ENCODE measurements around the gene CAPN6.

DNA sequence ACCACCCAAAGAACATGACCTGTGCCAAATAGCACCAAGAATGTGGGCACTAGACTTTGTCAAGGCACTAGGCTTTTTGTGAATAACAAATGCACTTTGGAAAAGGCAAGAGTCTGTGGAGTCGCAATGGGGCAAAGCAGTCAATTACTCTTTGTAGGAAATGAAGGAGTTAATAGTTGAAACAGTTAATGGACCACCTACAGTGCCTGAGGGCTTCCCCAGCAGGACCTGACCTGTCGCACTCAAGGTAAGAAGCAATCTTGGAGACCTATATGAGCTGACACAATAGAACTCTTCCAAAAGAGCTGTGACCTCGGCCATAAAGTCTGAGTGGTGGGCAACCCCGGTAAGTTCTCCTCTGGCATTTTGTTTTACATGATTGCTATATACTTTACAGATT lies 49.2 kb upstream of the CAPN6 start:
- TF ChIP-seq CTCF (conservative IDR thresholded peaks at IDR 0.05; ENCODE audit: low read depth in 2 of 2) (no peak), JUNB (IDR thresholded peaks at IDR 0.05; ENCODE audit: unreplicated experiment) (no peak), POLR2AphosphoS5 (IDR thresholded peaks at IDR 0.05; ENCODE audit: low read depth) (no peak), EZH2 (IDR thresholded peaks at IDR 0.05; ENCODE audit: low read depth, unreplicated experiment) (no peak), EZH2phosphoT487 (IDR thresholded peaks at IDR 0.05; ENCODE audit: unreplicated experiment) (no peak), CREB1 (CRISPR knock-in tag; IDR thresholded peaks at IDR 0.05; ENCODE audit: low read depth) (no peak), ZNF114 (CRISPR knock-in tag; IDR thresholded peaks at IDR 0.05) (no peak), ZNF462 (CRISPR knock-in tag; IDR thresholded peaks at IDR 0.05) (no peak), NANOG (IDR thresholded peaks at IDR 0.05; ENCODE audit: borderline replicate concordance) (no peak), ZNF331 (CRISPR knock-in tag; IDR thresholded peaks at IDR 0.05; ENCODE audit: low read depth) (no peak)
- TF ChIP-seq, protein P1, sequence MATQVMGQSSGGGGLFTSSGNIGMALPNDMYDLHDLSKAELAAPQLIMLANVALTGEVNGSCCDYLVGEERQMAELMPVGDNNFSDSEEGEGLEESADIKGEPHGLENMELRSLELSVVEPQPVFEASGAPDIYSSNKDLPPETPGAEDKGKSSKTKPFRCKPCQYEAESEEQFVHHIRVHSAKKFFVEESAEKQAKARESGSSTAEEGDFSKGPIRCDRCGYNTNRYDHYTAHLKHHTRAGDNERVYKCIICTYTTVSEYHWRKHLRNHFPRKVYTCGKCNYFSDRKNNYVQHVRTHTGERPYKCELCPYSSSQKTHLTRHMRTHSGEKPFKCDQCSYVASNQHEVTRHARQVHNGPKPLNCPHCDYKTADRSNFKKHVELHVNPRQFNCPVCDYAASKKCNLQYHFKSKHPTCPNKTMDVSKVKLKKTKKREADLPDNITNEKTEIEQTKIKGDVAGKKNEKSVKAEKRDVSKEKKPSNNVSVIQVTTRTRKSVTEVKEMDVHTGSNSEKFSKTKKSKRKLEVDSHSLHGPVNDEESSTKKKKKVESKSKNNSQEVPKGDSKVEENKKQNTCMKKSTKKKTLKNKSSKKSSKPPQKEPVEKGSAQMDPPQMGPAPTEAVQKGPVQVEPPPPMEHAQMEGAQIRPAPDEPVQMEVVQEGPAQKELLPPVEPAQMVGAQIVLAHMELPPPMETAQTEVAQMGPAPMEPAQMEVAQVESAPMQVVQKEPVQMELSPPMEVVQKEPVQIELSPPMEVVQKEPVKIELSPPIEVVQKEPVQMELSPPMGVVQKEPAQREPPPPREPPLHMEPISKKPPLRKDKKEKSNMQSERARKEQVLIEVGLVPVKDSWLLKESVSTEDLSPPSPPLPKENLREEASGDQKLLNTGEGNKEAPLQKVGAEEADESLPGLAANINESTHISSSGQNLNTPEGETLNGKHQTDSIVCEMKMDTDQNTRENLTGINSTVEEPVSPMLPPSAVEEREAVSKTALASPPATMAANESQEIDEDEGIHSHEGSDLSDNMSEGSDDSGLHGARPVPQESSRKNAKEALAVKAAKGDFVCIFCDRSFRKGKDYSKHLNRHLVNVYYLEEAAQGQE (IDR thresholded peaks at IDR 0.05; ENCODE audit: unreplicated experiment): no peak
- TF ChIP-seq, protein P2, sequence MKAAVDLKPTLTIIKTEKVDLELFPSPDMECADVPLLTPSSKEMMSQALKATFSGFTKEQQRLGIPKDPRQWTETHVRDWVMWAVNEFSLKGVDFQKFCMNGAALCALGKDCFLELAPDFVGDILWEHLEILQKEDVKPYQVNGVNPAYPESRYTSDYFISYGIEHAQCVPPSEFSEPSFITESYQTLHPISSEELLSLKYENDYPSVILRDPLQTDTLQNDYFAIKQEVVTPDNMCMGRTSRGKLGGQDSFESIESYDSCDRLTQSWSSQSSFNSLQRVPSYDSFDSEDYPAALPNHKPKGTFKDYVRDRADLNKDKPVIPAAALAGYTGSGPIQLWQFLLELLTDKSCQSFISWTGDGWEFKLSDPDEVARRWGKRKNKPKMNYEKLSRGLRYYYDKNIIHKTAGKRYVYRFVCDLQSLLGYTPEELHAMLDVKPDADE (IDR thresholded peaks at IDR 0.05): no peak

All from GM23338 (cell line).